HG02970 (cell line): ENCODE measurements around the gene SERPIND1.

Source experiments
- ATAC-seq: cut with Tn5 transposase; IDR thresholded peaks from one replicate; pipeline ENCODE4 v1.9.1; 2021; ENCODE audit warnings: mild to moderate bottlenecking, moderate library complexity, moderate number of reproducible peaks; ENCODE audit not compliant: unreplicated experiment, low FRiP score

Gene SERPIND1

GRCh38 chr22:20788627-20789344 lies 14.9 kb downstream of the SERPIND1 start:
- no peak for ATAC-seq

GRCh38 chr22:20792221-20792965 lies 18.5 kb downstream of the SERPIND1 start:
- ATAC-seq: no peak

DNA sequence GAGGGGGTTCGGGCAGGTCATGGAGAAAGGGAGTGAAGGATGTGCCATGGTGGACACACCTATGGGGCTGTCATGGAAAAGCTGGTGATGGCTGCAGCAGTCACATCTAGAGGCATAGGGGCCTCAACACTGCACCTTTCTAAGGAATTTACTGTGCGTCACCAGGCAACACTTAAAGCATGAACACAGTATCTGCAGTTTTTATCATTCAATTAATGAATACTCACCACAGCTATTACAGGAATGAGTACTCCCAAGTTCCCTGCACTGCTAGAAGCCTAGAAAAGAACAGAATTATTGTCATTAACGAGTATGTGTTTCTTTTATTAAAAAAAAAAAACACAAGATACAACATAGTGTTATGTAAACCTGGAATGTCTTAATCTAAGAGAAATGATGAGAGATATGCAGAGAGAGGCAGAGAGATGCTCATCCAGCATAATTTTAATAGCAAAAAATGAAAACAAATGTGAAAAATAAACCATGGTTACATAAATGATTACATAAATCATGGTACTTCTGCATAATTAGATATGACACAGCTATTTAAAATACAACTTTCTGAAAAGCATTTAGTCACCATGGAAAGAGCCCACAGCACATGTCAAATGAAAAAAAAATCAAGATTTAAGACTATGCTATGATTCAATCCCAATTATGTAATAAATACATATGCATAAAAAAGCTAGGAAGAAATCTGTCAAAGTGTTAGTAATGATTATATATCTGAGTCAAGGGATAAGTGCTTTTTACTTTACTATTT lies 19.2 kb downstream of the SERPIND1 start:
- no peak for ATAC-seq

- no peak for ATAC-seq
Measured at GRCh38 chr22:20793748-20794649, 20.1 kb downstream of the SERPIND1 start.

DNA sequence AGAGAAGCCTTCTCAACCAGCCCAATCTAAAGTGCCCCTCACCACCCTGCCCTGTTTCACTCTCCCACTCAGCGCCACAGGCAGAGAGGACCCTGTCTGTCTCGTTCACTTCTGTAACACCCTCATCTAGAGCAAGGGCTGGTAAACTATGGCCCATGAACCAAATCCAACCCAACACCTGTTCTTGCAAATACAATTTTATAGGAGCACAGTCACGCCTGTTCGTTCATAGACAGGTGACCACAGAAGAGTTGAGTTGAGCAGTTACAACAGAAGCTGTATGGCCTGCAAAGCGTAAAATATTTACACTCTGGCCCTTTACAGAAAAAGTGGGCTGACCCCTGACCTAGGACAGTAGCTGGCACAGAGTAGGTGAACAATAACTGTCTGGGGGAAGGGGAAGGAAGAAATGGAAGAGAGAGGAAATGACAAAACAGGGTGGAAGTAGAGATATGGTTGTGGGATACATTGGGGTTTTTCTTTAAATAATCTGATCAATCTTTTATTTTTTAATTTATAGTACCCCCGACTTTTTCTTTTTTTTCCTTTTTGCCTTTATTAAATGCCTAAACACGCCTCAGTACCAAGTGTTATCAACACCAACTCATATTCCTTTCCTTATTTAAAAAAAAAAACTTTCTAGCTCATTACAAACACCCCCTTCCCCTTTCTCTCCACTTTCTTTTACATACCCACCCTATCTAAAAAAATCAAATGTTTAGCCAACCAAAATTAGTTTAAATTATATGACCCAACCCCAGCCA lies 20.9 kb downstream of the SERPIND1 start:
- ATAC-seq: no peak

- no peak for ATAC-seq
Measured at GRCh38 chr22:20796731-20797130, 22.8 kb downstream of the SERPIND1 start.

GRCh38 chr22:20798218-20798617 lies 24.3 kb downstream of the SERPIND1 start:
- no peak for ATAC-seq

- no peak for ATAC-seq
Measured at GRCh38 chr22:20798974-20799373, 25.1 kb downstream of the SERPIND1 start.

DNA sequence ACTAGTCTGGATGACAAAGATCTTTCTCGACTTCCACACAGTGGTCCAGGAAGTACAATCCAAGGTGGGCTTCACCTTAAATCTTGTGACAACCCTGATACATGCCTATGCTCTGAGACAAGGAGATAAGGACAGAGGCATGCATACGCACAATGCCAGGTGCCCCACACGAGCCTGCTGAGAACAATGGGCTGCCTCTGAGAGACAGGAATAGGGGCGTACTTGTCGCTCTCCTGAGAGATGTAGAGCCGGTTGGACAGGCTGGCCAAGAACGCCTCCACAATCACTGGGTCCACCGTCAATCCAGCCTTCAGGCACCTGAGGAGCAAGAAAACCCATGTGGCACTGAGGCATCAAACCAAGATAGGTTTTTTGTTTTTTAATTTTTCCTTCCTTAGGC lies 25.5 kb downstream of the SERPIND1 start:
- ATAC-seq: no peak

GRCh38 chr22:20802452-20802851 lies 28.5 kb downstream of the SERPIND1 start:
- ATAC-seq: no peak

GRCh38 chr22:20802922-20803553 lies 29.1 kb downstream of the SERPIND1 start:
- no peak for ATAC-seq

DNA sequence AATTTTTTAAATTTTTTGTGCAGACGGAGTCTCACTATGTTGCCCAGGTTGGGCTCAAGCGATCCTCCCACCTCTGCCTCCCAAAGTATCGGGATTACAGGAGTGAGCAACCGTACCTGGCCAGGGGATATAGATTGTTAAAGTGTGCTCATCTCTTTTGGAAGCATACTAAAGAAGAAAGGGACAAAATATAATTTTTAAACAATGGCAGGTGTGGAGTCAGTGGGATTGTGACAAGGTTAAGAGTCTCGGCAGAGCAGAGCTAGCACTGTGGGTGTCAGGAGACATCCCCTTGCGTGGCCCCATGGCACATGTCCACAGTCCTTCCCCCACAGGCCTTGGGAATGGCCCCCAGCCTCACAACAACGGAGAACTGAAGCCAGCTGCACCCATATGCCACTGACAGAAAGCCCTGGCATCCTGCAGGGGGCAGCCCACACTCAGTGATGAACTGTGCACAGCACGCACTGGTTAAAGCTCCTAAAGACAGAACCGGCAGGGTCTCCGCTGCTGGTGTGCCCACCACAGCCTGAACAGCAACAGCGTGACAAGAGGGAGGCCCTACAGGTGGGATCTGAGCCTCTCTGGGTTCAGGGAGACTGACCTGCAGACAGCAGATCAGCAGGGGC lies 29.9 kb downstream of the SERPIND1 start:
- no peak for ATAC-seq

- ATAC-seq: no peak
Measured at GRCh38 chr22:20804650-20805049, 30.7 kb downstream of the SERPIND1 start.

DNA sequence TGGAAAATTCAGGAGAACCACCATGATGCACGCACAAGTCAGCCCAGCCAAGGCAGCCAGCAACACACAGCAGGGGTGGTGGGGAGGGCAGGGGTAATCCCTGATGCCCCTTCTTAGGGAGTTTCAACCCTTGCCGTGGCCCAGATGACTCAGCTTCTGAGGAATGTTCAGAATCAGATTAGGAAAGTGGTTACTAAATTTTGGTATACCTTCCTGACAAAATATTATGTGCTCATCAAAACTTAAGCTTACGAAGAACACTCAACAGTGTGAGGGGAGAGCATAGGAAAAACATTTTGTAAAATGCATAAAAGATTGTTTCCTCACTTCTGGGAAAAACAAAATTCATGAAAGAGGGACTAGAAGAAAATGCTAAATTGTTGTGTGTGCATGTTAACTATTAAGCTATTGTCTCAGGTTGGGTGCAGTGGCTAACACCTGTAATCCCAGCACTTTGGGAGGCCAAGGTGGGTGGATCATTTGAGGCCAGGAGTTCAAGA lies 32.1 kb downstream of the SERPIND1 start:
- ATAC-seq: no peak

DNA sequence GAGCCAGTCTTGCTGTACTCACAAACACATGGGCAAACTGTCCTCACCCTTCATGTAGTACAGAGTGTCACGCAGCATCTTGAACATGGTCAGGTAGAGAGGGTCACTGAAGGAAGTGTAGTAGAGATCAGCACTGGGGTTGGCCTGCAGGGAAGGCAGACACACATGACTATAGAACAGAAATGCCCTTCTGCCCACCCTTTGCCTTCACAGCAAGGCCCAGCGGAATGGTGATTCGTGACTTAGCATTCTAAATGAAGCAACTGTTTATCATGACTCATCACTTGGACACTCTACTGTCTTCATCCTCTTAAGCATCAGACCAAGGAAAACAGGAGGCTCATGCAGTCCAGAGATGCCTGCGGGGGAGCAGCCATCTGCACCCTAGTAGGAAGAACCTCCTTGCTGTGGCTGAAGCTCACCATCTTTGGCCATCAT lies 33.4 kb downstream of the SERPIND1 start:
- no peak for ATAC-seq

- no peak for ATAC-seq
Measured at GRCh38 chr22:20808844-20809243, 34.9 kb downstream of the SERPIND1 start.

GRCh38 chr22:20809538-20810185 lies 35.7 kb downstream of the SERPIND1 start:
- ATAC-seq: no peak

- no peak for ATAC-seq
Measured at GRCh38 chr22:20810645-20811044, 36.7 kb downstream of the SERPIND1 start.
